Heart left ventricle (tissue), 13 donors: ENCODE measurements around the gene QSOX2.

Experiments
- CTCF ChIP-seq, 12 donors: fragments of 200-600 bp; sonication (generic) in 4 of 12; IDR thresholded peaks; one replicate each; pipeline versions ENCODE4 v1.5.0 to v1.8.0; 2018 to 2022; ENCODE audit warnings: antibody characterized with exemption in 12 of 12, mild to moderate bottlenecking in 5 of 12
- POLR2A ChIP-seq, 2 donors: fragments of 450-650 bp; IDR thresholded peaks; one replicate each; pipeline ENCODE4 v1.6.1; 2017; ENCODE audit warnings: antibody characterized with exemption in 2 of 2, mild to moderate bottlenecking in 2 of 2, moderate library complexity in 2 of 2
- donor health status: ischemic (EF 13 %, LVEDD 7.1; RV severe dilation, severe dysfunction).
- donor health status: DM: no; HTN: yes; CAD: no.
- donor health status: DM: no; HTN: no; CAD: no.
- donor health status: ischemic (EF 25% LVEDD 6.9; RV normal size, moderate dysfunction).
- donor health status: ischemic (EF 25% LVEDD 5.7; RV mildly dilated, moderate dysfunction).
- donor health status: ischemic (EF 35%, LVEDD 5.7; RV mildly dilated, moderate dysfunction).
- donor health status: nonischemic (EF 11% LVEDD 7.7; RV severe dilation, severe dysfunction).
- donor health status: DM: yes; HTN: yes; CAD: no.
- donor health status: PGD.
- donor health status: ischemic (EF 29% LVEDD 5.4; RV normal size, mild dysfunction).
- donor health status: nonischemic (EF 23%, LVEDD 6.1; RV moderate dilation, normal function).

- TF ChIP-seq CTCF (IDR thresholded peaks at IDR 0.05) (no peak), POLR2A (IDR thresholded peaks at IDR 0.05) (no peak)
Observed at GRCh38 chr9:136264441-136265405, 19.1 kb upstream of the QSOX2 start.
